IPS-NIHi7 (cell line): ENCODE data around the gene KANK3.
"Not testable (repeated sequence)": the region's sequence is repeated elsewhere in the genome, so short reads cannot be mapped to it uniquely, and the experiment has no call there.

Experiments
- DNase-seq: peaks from one replicate; pipeline ENCODE4 v3.0.0; 2012; ENCODE audit warnings: mixed read lengths; ENCODE audit errors: extremely low spot score

KANK3 gene

GRCh38 chr19:8320564-8321066, 22.4 kb downstream of the KANK3 start:
- no peak for DNase-seq

GRCh38 chr19:8319807-8320520, 23.1 kb downstream of the KANK3 start:
- no peak for DNase-seq

- not testable (repeated sequence) for DNase-seq
Measured at GRCh38 chr19:8318835-8319234, 24.2 kb downstream of the KANK3 start.

- DNase-seq, result no peak
Measured at GRCh38 chr19:8316351-8317125, 26.5 kb downstream of the KANK3 start.

- not testable (repeated sequence) for DNase-seq
Measured at GRCh38 chr19:8314981-8315640, 28.0 kb downstream of the KANK3 start.

- DNase-seq, result no peak
Measured at GRCh38 chr19:8311461-8312260, 31.4 kb downstream of the KANK3 start.

- no peak for DNase-seq
Measured at GRCh38 chr19:8310342-8311055, 32.6 kb downstream of the KANK3 start.

GRCh38 chr19:8308891-8309291, 34.2 kb downstream of the KANK3 start:
- DNase-seq, result no peak

- peak; percentile 88 for DNase-seq
Measured at GRCh38 chr19:8307965-8308866, 34.8 kb downstream of the KANK3 start, which contains the start of gene CD320. TSS of gene CD320 (minus strand) at chr19:8308358. CDS start at chr19:8308290, 68 bp downstream.

GRCh38 chr19:8307400-8307964, 35.6 kb downstream of the KANK3 start:
- DNase-seq, result no peak

- no peak for DNase-seq
Measured at GRCh38 chr19:8306235-8307054, 36.6 kb downstream of the KANK3 start.

GRCh38 chr19:8305798-8306197, 37.3 kb downstream of the KANK3 start:
- DNase-seq, result no peak

- peak; percentile 94 for DNase-seq
Measured at GRCh38 chr19:8304841-8305621, 38.0 kb downstream of the KANK3 start.

GRCh38 chr19:8302734-8303133, 40.3 kb downstream of the KANK3 start:
- no peak for DNase-seq

- no peak for DNase-seq
Measured at GRCh38 chr19:8302357-8302691, 40.7 kb downstream of the KANK3 start.

- DNase-seq, result not testable (repeated sequence)
Measured at GRCh38 chr19:8291337-8291736, 51.7 kb downstream of the KANK3 start.

- not testable (repeated sequence) for DNase-seq
Measured at GRCh38 chr19:8276508-8276907, 66.6 kb downstream of the KANK3 start.
